PFSK-1 (cell line): ENCODE data around the gene UBXN7.

Source experiments
- FOXP2 ChIP-seq: optimal IDR thresholded peaks from 2 replicates; pipeline ENCODE3; 2011; ENCODE audit warnings: borderline replicate concordance, control low read depth, inconsistent platforms; ENCODE audit not compliant: insufficient read depth; ENCODE audit errors: extremely low read length, extremely low read depth
- POLR2AphosphoS5 ChIP-seq: IDR thresholded peaks from 2 replicates; pipeline ENCODE4 v1.6.1; 2012; ENCODE audit warnings: low read depth, mild to moderate bottlenecking, control low read depth, low read length, moderate library complexity
- SIN3A ChIP-seq: IDR thresholded peaks from 2 replicates; pipeline ENCODE4 v1.6.1; 2012; ENCODE audit warnings: mild to moderate bottlenecking, low read length, moderate library complexity, borderline replicate concordance; ENCODE audit not compliant: insufficient read depth
- TAF1 ChIP-seq: IDR thresholded peaks from 2 replicates; pipeline ENCODE4 v1.6.1; 2012; ENCODE audit warnings: low read length, control low read depth, borderline replicate concordance; ENCODE audit not compliant: insufficient read depth
- TF ChIP-seq, protein P1 (sequence below), 2 experiments: IDR thresholded peaks; 2 replicates each; pipeline versions ENCODE4 v1.6.1 to v1.8.0; 2011 to 2012; ENCODE audit warnings: low read depth in 2 of 2, low read length in 2 of 2, control low read depth in 1 of 2, inconsistent platforms in 1 of 2, mild to moderate bottlenecking in 1 of 2, moderate library complexity in 1 of 2; ENCODE audit not compliant: insufficient read depth in 1 of 2

UBXN7 gene

DNA sequence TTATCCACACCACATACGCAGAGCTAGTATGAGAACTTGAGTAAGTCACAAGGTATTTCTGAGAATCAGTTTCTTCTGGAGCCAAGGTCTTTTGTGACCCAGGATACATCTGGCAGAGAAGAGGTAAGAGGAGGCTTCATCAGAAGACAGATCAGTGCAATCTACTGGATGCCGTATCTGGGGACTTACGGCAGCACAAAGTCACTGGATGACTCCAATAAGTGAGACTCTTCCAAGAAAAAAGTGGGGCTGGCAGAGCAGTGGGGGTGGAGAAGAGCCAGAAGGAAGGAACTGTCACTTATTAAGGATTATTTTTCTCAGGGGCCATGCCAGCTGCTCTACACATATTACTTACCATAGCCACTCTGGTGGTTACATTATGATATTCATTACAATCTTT, 31.6 kb upstream of the UBXN7 start:
- TF ChIP-seq POLR2AphosphoS5 (no peak), TAF1 (no peak)

- no peak for TF ChIP-seq TAF1
- no peak for TF ChIP-seq FOXP2
- no peak for TF ChIP-seq POLR2AphosphoS5
- TF ChIP-seq, protein P1, sequence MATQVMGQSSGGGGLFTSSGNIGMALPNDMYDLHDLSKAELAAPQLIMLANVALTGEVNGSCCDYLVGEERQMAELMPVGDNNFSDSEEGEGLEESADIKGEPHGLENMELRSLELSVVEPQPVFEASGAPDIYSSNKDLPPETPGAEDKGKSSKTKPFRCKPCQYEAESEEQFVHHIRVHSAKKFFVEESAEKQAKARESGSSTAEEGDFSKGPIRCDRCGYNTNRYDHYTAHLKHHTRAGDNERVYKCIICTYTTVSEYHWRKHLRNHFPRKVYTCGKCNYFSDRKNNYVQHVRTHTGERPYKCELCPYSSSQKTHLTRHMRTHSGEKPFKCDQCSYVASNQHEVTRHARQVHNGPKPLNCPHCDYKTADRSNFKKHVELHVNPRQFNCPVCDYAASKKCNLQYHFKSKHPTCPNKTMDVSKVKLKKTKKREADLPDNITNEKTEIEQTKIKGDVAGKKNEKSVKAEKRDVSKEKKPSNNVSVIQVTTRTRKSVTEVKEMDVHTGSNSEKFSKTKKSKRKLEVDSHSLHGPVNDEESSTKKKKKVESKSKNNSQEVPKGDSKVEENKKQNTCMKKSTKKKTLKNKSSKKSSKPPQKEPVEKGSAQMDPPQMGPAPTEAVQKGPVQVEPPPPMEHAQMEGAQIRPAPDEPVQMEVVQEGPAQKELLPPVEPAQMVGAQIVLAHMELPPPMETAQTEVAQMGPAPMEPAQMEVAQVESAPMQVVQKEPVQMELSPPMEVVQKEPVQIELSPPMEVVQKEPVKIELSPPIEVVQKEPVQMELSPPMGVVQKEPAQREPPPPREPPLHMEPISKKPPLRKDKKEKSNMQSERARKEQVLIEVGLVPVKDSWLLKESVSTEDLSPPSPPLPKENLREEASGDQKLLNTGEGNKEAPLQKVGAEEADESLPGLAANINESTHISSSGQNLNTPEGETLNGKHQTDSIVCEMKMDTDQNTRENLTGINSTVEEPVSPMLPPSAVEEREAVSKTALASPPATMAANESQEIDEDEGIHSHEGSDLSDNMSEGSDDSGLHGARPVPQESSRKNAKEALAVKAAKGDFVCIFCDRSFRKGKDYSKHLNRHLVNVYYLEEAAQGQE (IDR thresholded peaks at IDR 0.05; ENCODE audit: insufficient read depth in 1 of 2, low read depth in 2 of 2, low read length in 2 of 2) = no peak
- no peak for TF ChIP-seq SIN3A
These were observed 31.2 kb upstream of the UBXN7 start for GRCh38 chr3:196463478-196463756.

GRCh38 chr3:196458063-196458462, 25.8 kb upstream of the UBXN7 start:
- TF ChIP-seq, protein P1 (IDR thresholded peaks at IDR 0.05; ENCODE audit: insufficient read depth in 1 of 2, low read depth in 2 of 2, low read length in 2 of 2) = no peak
- TF ChIP-seq SIN3A (no peak), POLR2AphosphoS5 (no peak), TAF1 (no peak), FOXP2 (no peak)

- TF ChIP-seq SIN3A (no peak), POLR2AphosphoS5 (no peak), TAF1 (no peak), FOXP2 (no peak)
- TF ChIP-seq, protein P1 (IDR thresholded peaks at IDR 0.05; ENCODE audit: insufficient read depth in 1 of 2, low read depth in 2 of 2, low read length in 2 of 2) = no peak
These were observed 22.7 kb upstream of the UBXN7 start for GRCh38 chr3:196454935-196455334.

DNA sequence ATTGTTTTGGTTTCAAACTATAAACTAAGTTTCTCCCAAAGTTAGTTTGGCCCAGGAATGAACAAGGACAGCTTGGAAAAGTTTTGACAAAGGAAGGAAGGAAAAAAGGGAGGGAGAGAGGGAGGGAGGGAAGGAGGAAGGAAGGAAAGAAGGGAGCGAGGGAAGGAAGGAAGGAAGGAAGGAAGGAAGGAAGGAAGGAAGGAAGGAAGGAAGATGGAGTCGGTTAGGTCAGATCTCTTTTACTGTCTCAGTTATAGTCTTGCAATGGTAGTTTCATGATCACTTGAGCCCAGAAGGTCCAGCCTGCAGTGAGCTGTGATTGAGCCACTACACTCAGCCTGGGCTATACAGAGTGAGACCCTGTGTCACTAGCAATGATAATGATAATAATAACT, 12.3 kb upstream of the UBXN7 start:
- TF ChIP-seq SIN3A (no peak), TAF1 (no peak), POLR2AphosphoS5 (no peak), FOXP2 (no peak)
- TF ChIP-seq, protein P1 (IDR thresholded peaks at IDR 0.05; ENCODE audit: insufficient read depth in 1 of 2, low read depth in 2 of 2, low read length in 2 of 2) = no peak
